Measurements from ENCODE around the gene DDIAS.

The DDIAS gene

GRCh38 chr11:82974135-82974534 lies 72.6 kb downstream of the DDIAS start:
- Histone ChIP-seq H3K4me3 (IDR thresholded peaks at IDR 0.05; ENCODE audit: insufficient read depth, low read depth, low read length) (no peak overlapping the region), H3K27me3 (ENCODE audit: insufficient read depth, low read depth) (no peaks in the 10 kb centered on the region), H3K4me1 (ENCODE audit: low read depth, poor library complexity, severe bottlenecking) (peaks cover 75% of the 10 kb centered on the region), H3K79me2 (ENCODE audit: insufficient read depth, low read depth) (no peaks in the 10 kb centered on the region), H3K27ac (no peak overlapping the region), H3K36me3 (ENCODE audit: insufficient read depth) (no peaks in the 10 kb centered on the region), H3K4me2 (no peak overlapping the region), H4K20me1 (ENCODE audit: insufficient read depth) (no peaks in the 10 kb centered on the region), H2AFZ (ENCODE audit: low read depth) (no peak overlapping the region), H3K9ac (no peak overlapping the region)
- TF ChIP-seq CTCF (conservative IDR thresholded peaks at IDR 0.05; ENCODE audit: low read depth, low read length) = no peak

GRCh38 chr11:82974851-82975250 lies 73.3 kb downstream of the DDIAS start:
- H3K27ac ChIP-seq = no peak overlapping the region
- no peak overlapping the region for H3K4me2 ChIP-seq
- H3K4me3 ChIP-seq (IDR thresholded peaks at IDR 0.05; ENCODE audit: insufficient read depth, low read depth, low read length) = no peak overlapping the region
- no peak overlapping the region for H2AFZ ChIP-seq (ENCODE audit: low read depth)
- H3K36me3 ChIP-seq (ENCODE audit: insufficient read depth) = no peaks in the 10 kb centered on the region
- no peak overlapping the region for H3K9ac ChIP-seq
- H3K4me1 ChIP-seq (ENCODE audit: low read depth, poor library complexity, severe bottlenecking) = peaks cover 72% of the 10 kb centered on the region
- no peaks in the 10 kb centered on the region for H3K79me2 ChIP-seq (ENCODE audit: insufficient read depth, low read depth)
- TF ChIP-seq CTCF (conservative IDR thresholded peaks at IDR 0.05; ENCODE audit: low read depth, low read length) = no peak
- no peaks in the 10 kb centered on the region for H4K20me1 ChIP-seq (ENCODE audit: insufficient read depth)
- no peaks in the 10 kb centered on the region for H3K27me3 ChIP-seq (ENCODE audit: insufficient read depth, low read depth)

DNA sequence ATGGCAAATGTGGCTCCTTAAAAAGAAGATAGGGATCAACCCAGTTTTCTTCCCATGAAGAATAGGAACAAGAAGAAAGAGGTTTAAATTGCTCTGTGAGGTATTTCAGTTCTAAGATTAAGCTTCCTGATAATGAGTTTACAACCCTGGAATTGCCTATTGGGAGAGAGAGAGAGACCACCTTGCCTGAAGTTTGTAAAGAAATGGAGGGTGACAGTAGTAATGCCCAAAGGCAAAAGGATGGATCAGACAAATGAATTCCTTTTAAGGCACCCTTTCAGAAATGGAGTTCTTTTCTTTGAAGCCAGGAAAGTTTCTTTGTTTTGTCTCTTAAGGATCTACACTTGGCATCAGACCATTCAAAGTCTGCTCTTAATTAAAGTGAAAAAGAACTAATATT lies 74.3 kb downstream of the DDIAS start:
- H4K20me1 ChIP-seq (ENCODE audit: insufficient read depth) = no peaks in the 10 kb centered on the region
- H2AFZ ChIP-seq (ENCODE audit: low read depth) = no peak overlapping the region
- TF ChIP-seq CTCF (conservative IDR thresholded peaks at IDR 0.05; ENCODE audit: low read depth, low read length) = no peak
- no peaks in the 10 kb centered on the region for H3K27me3 ChIP-seq (ENCODE audit: insufficient read depth, low read depth)
- H3K4me3 ChIP-seq (IDR thresholded peaks at IDR 0.05; ENCODE audit: insufficient read depth, low read depth, low read length) = no peak overlapping the region
- no peak overlapping the region for H3K4me2 ChIP-seq
- H3K36me3 ChIP-seq (ENCODE audit: insufficient read depth) = no peaks in the 10 kb centered on the region
- H3K79me2 ChIP-seq (ENCODE audit: insufficient read depth, low read depth) = no peaks in the 10 kb centered on the region
- H3K27ac ChIP-seq = no peak overlapping the region
- H3K9ac ChIP-seq = no peak overlapping the region
- peaks cover 62% of the 10 kb centered on the region for H3K4me1 ChIP-seq (ENCODE audit: low read depth, poor library complexity, severe bottlenecking)

DNA sequence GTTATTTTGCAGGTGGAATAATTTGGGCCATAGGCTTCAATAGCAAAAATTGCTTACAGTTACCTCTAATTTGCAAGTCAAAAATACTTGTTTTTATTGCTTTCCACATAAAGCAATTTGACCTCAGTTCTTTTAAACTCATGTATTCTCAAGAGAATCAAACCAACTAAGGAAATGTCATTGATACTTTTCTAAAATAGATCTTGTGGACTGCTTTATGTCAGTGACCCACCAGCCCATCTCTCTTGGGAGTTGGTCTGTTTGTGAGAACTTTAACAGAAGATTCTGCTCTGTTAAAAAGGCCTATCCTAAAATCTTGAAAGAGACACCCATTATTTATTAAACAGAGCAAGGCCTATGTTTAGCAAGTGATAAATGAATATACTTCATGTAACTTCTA lies 75.2 kb downstream of the DDIAS start:
- Histone ChIP-seq H3K4me1 (ENCODE audit: low read depth, poor library complexity, severe bottlenecking) (peaks cover 53% of the 10 kb centered on the region), H4K20me1 (ENCODE audit: insufficient read depth) (no peaks in the 10 kb centered on the region), H3K79me2 (ENCODE audit: insufficient read depth, low read depth) (no peaks in the 10 kb centered on the region), H3K4me3 (IDR thresholded peaks at IDR 0.05; ENCODE audit: insufficient read depth, low read depth, low read length) (no peak overlapping the region), H3K27ac (no peak overlapping the region), H3K27me3 (ENCODE audit: insufficient read depth, low read depth) (no peaks in the 10 kb centered on the region), H2AFZ (ENCODE audit: low read depth) (no peak overlapping the region), H3K9ac (no peak overlapping the region), H3K36me3 (ENCODE audit: insufficient read depth) (no peaks in the 10 kb centered on the region), H3K4me2 (no peak overlapping the region)
- no peak for TF ChIP-seq CTCF (conservative IDR thresholded peaks at IDR 0.05; ENCODE audit: low read depth, low read length)
